K562 (cell line): Measurements from ENCODE around the gene ABT1. TPM values are rescaled to one million over a fixed set of nuclear protein-coding genes. Genes with fewer than 3 reads are reported as not detected.
A peak's percentile ranks its signal among the peaks of the same experiment; 100 is the strongest.

ENCODE experiments used
- CBFB ChIP-seq: sonication (generic); formaldehyde crosslinking; IDR thresholded peaks from 2 replicates; pipeline ENCODE4 v1.4.0; 2020; ENCODE audit warnings: mild to moderate bottlenecking, missing genetic modification reagents
- CBX8 ChIP-seq: fragments of 200-600 bp; sonication (generic); IDR thresholded peaks from 2 replicates; pipeline ENCODE4 v1.6.1; 2012; ENCODE audit warnings: borderline replicate concordance, mixed run types, low read depth, mild to moderate bottlenecking, moderate library complexity, mixed read lengths, low read length, control low read depth, inconsistent platforms; ENCODE audit not compliant: poor library complexity, severe bottlenecking; ENCODE audit errors: extremely low read depth
- FOXA3 ChIP-seq, 2 experiments: fragments of 450-650 bp in 1 of 2; sonication (generic) in 1 of 2; formaldehyde crosslinking; IDR thresholded peaks in 1 of 2; conservative IDR thresholded peaks in 1 of 2; 2 replicates each; pipeline versions ENCODE4 v1.4.0 to v1.8.0; 2020 to 2022; ENCODE audit warnings: mild to moderate bottlenecking in 2 of 2, missing genetic modification reagents in 1 of 2
- HDAC6 ChIP-seq: IDR thresholded peaks from 2 replicates; pipeline ENCODE4 v1.6.1; 2012; ENCODE audit warnings: low read depth, mild to moderate bottlenecking, control low read depth, inconsistent platforms, low read length, moderate library complexity
- IFI16 ChIP-seq: fragments of 250-450 bp; sonication (Bioruptor Pico); IDR thresholded peaks from 2 replicates; pipeline ENCODE4 v2.1.2; 2022; ENCODE audit warnings: mild to moderate bottlenecking, inconsistent platforms
- ILF3 ChIP-seq: fragments of 450-650 bp; IDR thresholded peaks from 2 replicates; pipeline ENCODE4 v1.6.1; 2018; ENCODE audit warnings: antibody characterized with exemption, mild to moderate bottlenecking, moderate library complexity, borderline replicate concordance
- MBD1 ChIP-seq: fragments of 250-450 bp; sonication (Bioruptor Pico); IDR thresholded peaks from 2 replicates; pipeline ENCODE4 v1.8.0; 2022; ENCODE audit warnings: inconsistent platforms
- NCOR1 ChIP-seq: fragments of 450-650 bp; IDR thresholded peaks from 2 replicates; pipeline ENCODE4 v1.6.1; 2016; ENCODE audit warnings: mild to moderate bottlenecking, moderate library complexity
- NR4A1 ChIP-seq, 2 experiments: fragments of 250-450 bp in 1 of 2; fragments of 450-650 bp in 1 of 2; sonication (Bioruptor Pico) in 1 of 2; IDR thresholded peaks; 2 replicates each; pipeline versions ENCODE4 v1.4.0 to v1.6.1; 2016 to 2020; ENCODE audit warnings: mild to moderate bottlenecking in 2 of 2, missing compliant biosample characterization in 1 of 2, missing genetic modification characterization in 1 of 2, moderate library complexity in 1 of 2
- PHB2 ChIP-seq: fragments of 450-650 bp; IDR thresholded peaks from 2 replicates; pipeline ENCODE4 v1.6.1; 2017; ENCODE audit warnings: low read depth
- RB1 ChIP-seq: fragments of 450-650 bp; IDR thresholded peaks from 2 replicates; pipeline ENCODE4 v1.6.1; 2017; ENCODE audit warnings: low read depth, mild to moderate bottlenecking
- SIN3B ChIP-seq: fragments of 450-650 bp; IDR thresholded peaks from 2 replicates; pipeline ENCODE4 v1.6.1; 2017; ENCODE audit warnings: low read depth, mild to moderate bottlenecking, moderate library complexity
- SREBF1 ChIP-seq: fragments of 150-350 bp; IDR thresholded peaks from 2 replicates; pipeline ENCODE4 v1.6.1; 2014; ENCODE audit warnings: antibody characterized with exemption, low read depth, low read length, borderline replicate concordance
- TRIM28 ChIP-seq: fragments of 450-650 bp; IDR thresholded peaks from 2 replicates; pipeline ENCODE4 v1.6.1; 2017
- ZBTB7A ChIP-seq: IDR thresholded peaks from 2 replicates; pipeline ENCODE4 v1.6.1; 2011; ENCODE audit warnings: low read depth, mild to moderate bottlenecking, low read length, moderate library complexity, borderline replicate concordance; ENCODE audit not compliant: control insufficient read depth
- ZNF253 ChIP-seq: fragments of 250-450 bp; sonication (Bioruptor Pico); conservative IDR thresholded peaks from 2 replicates; pipeline ENCODE4 v1.6.1; 2021; ENCODE audit warnings: mild to moderate bottlenecking
- ZNF3 ChIP-seq: fragments of 250-450 bp; sonication (Bioruptor Pico); IDR thresholded peaks from 2 replicates; pipeline ENCODE4 v1.5.0; 2021; ENCODE audit warnings: mild to moderate bottlenecking, moderate library complexity
- ZNF41 ChIP-seq: fragments of 250-450 bp; sonication (Bioruptor Pico); conservative IDR thresholded peaks from 2 replicates; pipeline ENCODE4 v1.4.0; 2020; ENCODE audit warnings: mild to moderate bottlenecking
- ZNF445 ChIP-seq: fragments of 250-450 bp; sonication (Bioruptor Pico); IDR thresholded peaks from 2 replicates; pipeline ENCODE4 v1.4.0; 2020; ENCODE audit warnings: low read depth, mild to moderate bottlenecking, moderate library complexity
- polyA plus RNA-seq, 8 experiments: library from polyadenylated mRNA; depleted of rRNA in 4 of 8; stranded (reverse) in 5 of 8; unstranded in 3 of 8; fragments of >200 nt; fragmentation: Nextera tagmentation in 2 of 8; fragmentation: Illumina TruSeq in 1 of 8; extraction: Ambion mirVana in 2 of 8; extraction: Trizol in 1 of 8; gene quantifications; 2 replicates each; pipeline versions ENCODE4 v1.2.1 to v1.2.3, GENCODE V29; 2011 to 2014; ENCODE audit warnings: inconsistent platforms in 1 of 8, missing spikeins in 1 of 8
- total RNA-seq, 7 experiments: library from RNA; depleted of rRNA in 6 of 7; stranded (reverse); fragments of >200 nt in 6 of 7; fragmentation: Illumina TruSeq in 2 of 7; extraction: Trizol in 2 of 7; gene quantifications; 2 replicates each; pipeline versions ENCODE4 v1.2.1 to v1.2.3, GENCODE V29; 2011 to 2021; ENCODE audit warnings: low replicate concordance in 1 of 7
- TF ChIP-seq, protein P1 (sequence below): IDR thresholded peaks from 3 replicates; pipeline ENCODE4 v1.6.1; 2011; ENCODE audit warnings: borderline replicate concordance, mild to moderate bottlenecking; ENCODE audit not compliant: insufficient read length, insufficient read depth
- TF ChIP-seq, protein P2 (sequence below): sonication (generic); formaldehyde crosslinking; IDR thresholded peaks from 2 replicates; pipeline ENCODE4 v1.8.1; 2023; ENCODE audit warnings: mild to moderate bottlenecking, missing genetic modification reagents

The ABT1 gene
- total and polyA plus RNA-seq, 9 of the 15 experiments (the other 6 are each of a cell fraction or from before 2014, with no cell fraction given): 8.8 to 52.7 (median 40.7) TPM

DNA sequence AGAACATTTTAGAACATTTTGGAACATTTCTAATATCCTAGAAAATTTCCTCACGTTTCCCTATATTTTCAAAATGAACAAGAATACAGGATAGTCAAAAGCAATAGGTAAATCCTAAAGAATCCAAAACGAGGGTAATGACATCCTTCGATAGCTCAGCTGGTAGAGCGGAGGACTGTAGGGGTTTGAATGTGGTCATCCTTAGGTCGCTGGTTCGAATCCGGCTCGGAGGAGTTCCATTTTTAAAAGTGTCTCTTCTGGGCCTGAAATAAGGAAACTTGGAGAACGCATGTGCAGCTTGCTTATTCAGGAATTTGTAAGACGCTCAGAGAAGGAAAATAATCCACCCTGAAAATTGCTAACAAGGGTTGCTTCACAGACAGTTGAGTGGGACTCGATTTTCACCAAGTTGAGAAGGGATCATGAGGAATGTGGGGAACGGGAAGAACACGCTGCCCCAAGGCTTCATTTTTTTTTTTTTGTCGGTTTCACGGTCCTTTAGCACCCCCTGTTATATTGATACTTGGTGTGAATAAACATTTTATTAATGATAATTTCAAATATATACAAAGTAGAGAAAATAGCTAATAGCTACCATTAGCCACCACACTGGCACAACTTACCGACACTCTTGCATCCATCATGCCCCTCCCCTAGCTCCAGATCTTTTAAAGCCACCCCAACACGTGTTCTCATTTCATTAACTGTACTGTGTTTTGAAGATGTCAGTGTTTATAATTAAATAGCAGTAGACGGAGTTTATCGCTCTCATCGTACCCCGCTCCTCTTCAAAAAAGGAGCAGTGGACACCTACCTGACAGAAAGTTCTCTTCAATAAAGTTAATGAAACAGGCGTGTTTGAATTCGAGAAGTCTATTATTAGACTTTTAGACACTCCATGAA lies 1.8 kb upstream of the ABT1 start (continued):
- no peak for TF ChIP-seq FOXA3 (CRISPR knock-in tag; conservative IDR thresholded peaks at IDR 0.05 in 1 of 2, IDR thresholded peaks at IDR 0.05 in 1 of 2)
- TF ChIP-seq MBD1 (CRISPR knock-in tag): no peak
- TF ChIP-seq IFI16 (CRISPR knock-in tag): no peak
- no peak for TF ChIP-seq CBFB (CRISPR knock-in tag)
- TF ChIP-seq SREBF1: no peak
- peak; percentile 77; the same call in 1 of the 2 replicates for TF ChIP-seq ILF3
- TF ChIP-seq TRIM28: 0 out of 2 replicates have a peak, but pooled peaks have one; percentile 25
- TF ChIP-seq HDAC6: no peak
- TF ChIP-seq NCOR1: peak; percentile 5; the same call in 1 of the 2 replicates
- 0 out of 2 replicates have a peak, but pooled peaks have one; percentile 40 for TF ChIP-seq ZNF445
- TF ChIP-seq ZNF41 (CRISPR knock-in tag): no peak
- no peak for TF ChIP-seq SIN3B
- no peak for TF ChIP-seq CBX8
- TF ChIP-seq, protein P1, sequence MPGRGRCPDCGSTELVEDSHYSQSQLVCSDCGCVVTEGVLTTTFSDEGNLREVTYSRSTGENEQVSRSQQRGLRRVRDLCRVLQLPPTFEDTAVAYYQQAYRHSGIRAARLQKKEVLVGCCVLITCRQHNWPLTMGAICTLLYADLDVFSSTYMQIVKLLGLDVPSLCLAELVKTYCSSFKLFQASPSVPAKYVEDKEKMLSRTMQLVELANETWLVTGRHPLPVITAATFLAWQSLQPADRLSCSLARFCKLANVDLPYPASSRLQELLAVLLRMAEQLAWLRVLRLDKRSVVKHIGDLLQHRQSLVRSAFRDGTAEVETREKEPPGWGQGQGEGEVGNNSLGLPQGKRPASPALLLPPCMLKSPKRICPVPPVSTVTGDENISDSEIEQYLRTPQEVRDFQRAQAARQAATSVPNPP: no peak
- TF ChIP-seq NR4A1 (CRISPR knock-in tag; IDR thresholded peaks at IDR 0.05): no peak
- TF ChIP-seq NR4A1 (tag; IDR thresholded peaks at IDR 0.05): no peak
- TF ChIP-seq PHB2: no peak
- TF ChIP-seq, protein P2, sequence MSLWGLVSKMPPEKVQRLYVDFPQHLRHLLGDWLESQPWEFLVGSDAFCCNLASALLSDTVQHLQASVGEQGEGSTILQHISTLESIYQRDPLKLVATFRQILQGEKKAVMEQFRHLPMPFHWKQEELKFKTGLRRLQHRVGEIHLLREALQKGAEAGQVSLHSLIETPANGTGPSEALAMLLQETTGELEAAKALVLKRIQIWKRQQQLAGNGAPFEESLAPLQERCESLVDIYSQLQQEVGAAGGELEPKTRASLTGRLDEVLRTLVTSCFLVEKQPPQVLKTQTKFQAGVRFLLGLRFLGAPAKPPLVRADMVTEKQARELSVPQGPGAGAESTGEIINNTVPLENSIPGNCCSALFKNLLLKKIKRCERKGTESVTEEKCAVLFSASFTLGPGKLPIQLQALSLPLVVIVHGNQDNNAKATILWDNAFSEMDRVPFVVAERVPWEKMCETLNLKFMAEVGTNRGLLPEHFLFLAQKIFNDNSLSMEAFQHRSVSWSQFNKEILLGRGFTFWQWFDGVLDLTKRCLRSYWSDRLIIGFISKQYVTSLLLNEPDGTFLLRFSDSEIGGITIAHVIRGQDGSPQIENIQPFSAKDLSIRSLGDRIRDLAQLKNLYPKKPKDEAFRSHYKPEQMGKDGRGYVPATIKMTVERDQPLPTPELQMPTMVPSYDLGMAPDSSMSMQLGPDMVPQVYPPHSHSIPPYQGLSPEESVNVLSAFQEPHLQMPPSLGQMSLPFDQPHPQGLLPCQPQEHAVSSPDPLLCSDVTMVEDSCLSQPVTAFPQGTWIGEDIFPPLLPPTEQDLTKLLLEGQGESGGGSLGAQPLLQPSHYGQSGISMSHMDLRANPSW: no peak
- peak; percentile 68; the same call in 1 of the 2 replicates for TF ChIP-seq ZNF253 (CRISPR knock-in tag)
- TF ChIP-seq RB1: peak; percentile 70; the same call in 1 of the 2 replicates
- TF ChIP-seq ZBTB7A: no peak
- no peak for TF ChIP-seq ZNF3 (CRISPR knock-in tag)
